NCI-H2029 (cell line): Measurements from ENCODE around the gene TLE2.
A peak's percentile ranks its signal among the peaks of the same experiment; 100 is the strongest.
"Not testable (repeated sequence)": the region's sequence is repeated elsewhere in the genome, so short reads cannot be mapped to it uniquely, and the experiment has no call there.

Source experiments
- DNase-seq: peaks from one replicate; lab custom pipeline; 2025; lab: John Stamatoyannopoulos, UW

Gene TLE2

GRCh38 chr19:3012621-3013262 is 16.3 kb downstream of the TLE2 start:
- no peak for DNase-seq

GRCh38 chr19:3012059-3012458 is 17.0 kb downstream of the TLE2 start:
- DNase-seq, result not testable (repeated sequence)

- DNase-seq, result no peak
Measured at GRCh38 chr19:3010871-3011270, 18.2 kb downstream of the TLE2 start.

- DNase-seq, result no peak
Measured at GRCh38 chr19:3008994-3009393, 20.1 kb downstream of the TLE2 start.

GRCh38 chr19:3007975-3008374 is 21.1 kb downstream of the TLE2 start:
- DNase-seq, result no peak

- DNase-seq, result no peak
Measured at GRCh38 chr19:3006075-3006767, 22.9 kb downstream of the TLE2 start.

- DNase-seq, result no peak
Measured at GRCh38 chr19:3005345-3005744, 23.7 kb downstream of the TLE2 start.

- no peak for DNase-seq
Measured at GRCh38 chr19:3004522-3004921, 24.6 kb downstream of the TLE2 start.

- no peak for DNase-seq
Measured at GRCh38 chr19:3003046-3003445, 26.0 kb downstream of the TLE2 start.

GRCh38 chr19:3001235-3001800 is 27.8 kb downstream of the TLE2 start:
- DNase-seq, result no peak

GRCh38 chr19:2998642-2999041 is 30.4 kb downstream of the TLE2 start:
- DNase-seq, result no peak

GRCh38 chr19:2997720-2998119 is 31.4 kb downstream of the TLE2 start:
- DNase-seq, result no peak

GRCh38 chr19:2994588-2995131 is 34.4 kb downstream of the TLE2 start:
- DNase-seq, result no peak

- DNase-seq, result no peak
Measured at GRCh38 chr19:2993579-2993978, 35.5 kb downstream of the TLE2 start.

GRCh38 chr19:2992958-2993357 is 36.1 kb downstream of the TLE2 start:
- DNase-seq, result peak; percentile 15

GRCh38 chr19:2992333-2992732 is 36.7 kb downstream of the TLE2 start:
- DNase-seq, result not testable (repeated sequence)

- DNase-seq, result no peak
Measured at GRCh38 chr19:2989236-2989946, 39.7 kb downstream of the TLE2 start.

- DNase-seq, result no peak
Measured at GRCh38 chr19:2988568-2988967, 40.5 kb downstream of the TLE2 start.

- no peak for DNase-seq
Measured at GRCh38 chr19:2987797-2988196, 41.3 kb downstream of the TLE2 start.

- DNase-seq, result no peak
Measured at GRCh38 chr19:2986951-2987524, 42.0 kb downstream of the TLE2 start.

- no peak for DNase-seq
Measured at GRCh38 chr19:2984215-2984528, 44.9 kb downstream of the TLE2 start.
